ENCODE results near the gene KLHL2.

Gene KLHL2

GRCh38 chr4:165367040-165367439 is 159.7 kb downstream of the KLHL2 start:
- DNase-seq (ENCODE audit: low read depth in 2 of 2), result no peak

DNA sequence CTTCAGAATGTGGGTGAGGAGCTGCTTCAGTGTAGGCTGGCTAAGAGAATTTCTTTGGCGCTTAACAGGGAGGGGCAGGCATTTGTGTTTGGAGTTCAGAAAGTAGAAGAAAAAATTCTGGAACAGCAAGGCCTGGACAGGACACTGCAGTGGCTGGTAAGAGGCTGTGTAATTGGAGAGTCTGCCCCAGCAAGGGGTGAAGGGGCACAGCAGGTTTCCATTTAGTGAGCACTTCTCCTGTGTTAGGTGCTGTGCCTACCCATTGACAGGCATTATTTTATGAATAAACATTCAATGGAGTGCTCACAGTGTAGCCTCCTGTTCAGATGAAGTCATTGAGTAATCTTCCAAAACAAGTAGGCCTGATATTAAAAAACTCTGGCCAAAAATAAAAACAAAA is 160.8 kb downstream of the KLHL2 start:
- no peak for DNase-seq (ENCODE audit: low read depth in 2 of 2)

- no peak for DNase-seq (ENCODE audit: low read depth in 2 of 2)
These were observed 161.2 kb downstream of the KLHL2 start for GRCh38 chr4:165368567-165368966.

- DNase-seq (ENCODE audit: low read depth in 2 of 2), result no peak
These were observed 162.2 kb downstream of the KLHL2 start for GRCh38 chr4:165369522-165369921.

GRCh38 chr4:165370530-165370929 is 163.2 kb downstream of the KLHL2 start:
- DNase-seq (ENCODE audit: low read depth in 2 of 2), result no peak
